ENCODE measurements around the gene DIS3L2. TPM values are rescaled to one million over a fixed set of nuclear protein-coding genes. Genes with fewer than 3 reads are reported as not detected.

DIS3L2 gene
- total RNA-seq, 1 experiment from 2014 or later: 15.8 TPM

DNA sequence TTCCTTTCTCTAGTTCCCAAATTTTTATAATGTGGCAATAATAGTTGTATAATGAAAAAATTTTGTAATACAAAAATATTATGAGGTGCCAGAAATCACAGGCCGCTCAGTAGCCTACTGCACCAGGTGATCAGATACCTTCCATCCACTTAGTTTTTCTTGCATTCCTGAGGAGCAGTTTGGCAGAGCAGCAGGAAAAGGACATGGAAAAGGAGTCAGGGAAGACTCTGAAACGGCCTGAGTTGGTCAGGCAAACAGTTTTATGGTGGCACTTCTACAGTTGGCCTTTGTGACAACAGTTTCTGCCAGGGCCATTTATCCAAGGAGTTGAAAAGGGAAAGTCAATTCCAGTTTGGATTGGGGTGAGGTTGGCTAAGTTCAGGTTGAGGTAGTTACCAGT, 251.7 kb downstream of the DIS3L2 start:
- Histone ChIP-seq H3K4me1 (ENCODE audit: low read length) (peaks cover 9% of the 10 kb centered on the region), H3K79me2 (ENCODE audit: low read length) (no peaks in the 10 kb centered on the region), H3K4me3 (ENCODE audit: low read length) (no peak overlapping the region), H3K4me2 (ENCODE audit: low read depth, low read length, poor library complexity, severe bottlenecking) (no peak overlapping the region), H3K27me3 (ENCODE audit: low read length) (no peaks in the 10 kb centered on the region), H3K36me3 (ENCODE audit: insufficient read depth, low read length) (no peaks in the 10 kb centered on the region), H3K27ac (ENCODE audit: low read length) (no peak overlapping the region), H4K20me1 (ENCODE audit: insufficient read depth, low read depth, low read length) (no peaks in the 10 kb centered on the region), H3K9me2 (replicated peaks; ENCODE audit: insufficient read depth, low read length) (no peaks in the 10 kb centered on the region), H3K9ac (ENCODE audit: low read length) (no peak overlapping the region), H3K9me3 (ENCODE audit: low read length) (no peaks in the 10 kb centered on the region), H2AFZ (ENCODE audit: low read length) (no peak overlapping the region)
- no peak for DNase-seq

DNA sequence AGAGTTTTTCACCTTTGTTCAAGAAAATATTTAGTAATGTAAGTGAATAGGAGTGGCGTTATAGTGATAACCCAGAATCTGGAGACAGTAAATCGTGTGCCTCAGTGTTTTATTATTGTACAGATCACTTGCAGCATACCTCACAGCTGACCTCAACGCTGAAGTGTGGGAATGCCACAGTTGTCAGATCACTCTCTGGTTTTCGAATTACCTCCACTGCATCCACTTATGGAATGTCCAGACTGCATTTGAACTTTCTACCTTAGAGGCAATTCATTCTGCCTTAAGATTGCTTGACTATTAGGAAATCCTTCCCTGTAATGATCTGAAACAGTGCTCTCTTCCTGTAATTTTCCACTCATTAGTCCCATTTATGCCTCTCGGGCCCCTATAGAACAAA, 252.5 kb downstream of the DIS3L2 start:
- no peaks in the 10 kb centered on the region for H3K79me2 ChIP-seq (ENCODE audit: low read length)
- no peaks in the 10 kb centered on the region for H3K9me3 ChIP-seq (ENCODE audit: low read length)
- no peak overlapping the region for H3K27ac ChIP-seq (ENCODE audit: low read length)
- no peaks in the 10 kb centered on the region for H3K9me2 ChIP-seq (replicated peaks; ENCODE audit: insufficient read depth, low read length)
- H3K9ac ChIP-seq (ENCODE audit: low read length): no peak overlapping the region
- H3K4me1 ChIP-seq (ENCODE audit: low read length): peaks cover 10% of the 10 kb centered on the region
- DNase-seq: no peak
- no peaks in the 10 kb centered on the region for H3K36me3 ChIP-seq (ENCODE audit: insufficient read depth, low read length)
- H3K4me2 ChIP-seq (ENCODE audit: low read depth, low read length, poor library complexity, severe bottlenecking): no peak overlapping the region
- H3K27me3 ChIP-seq (ENCODE audit: low read length): no peaks in the 10 kb centered on the region
- H2AFZ ChIP-seq (ENCODE audit: low read length): no peak overlapping the region
- no peaks in the 10 kb centered on the region for H4K20me1 ChIP-seq (ENCODE audit: insufficient read depth, low read depth, low read length)
- H3K4me3 ChIP-seq (ENCODE audit: low read length): no peak overlapping the region

DNA sequence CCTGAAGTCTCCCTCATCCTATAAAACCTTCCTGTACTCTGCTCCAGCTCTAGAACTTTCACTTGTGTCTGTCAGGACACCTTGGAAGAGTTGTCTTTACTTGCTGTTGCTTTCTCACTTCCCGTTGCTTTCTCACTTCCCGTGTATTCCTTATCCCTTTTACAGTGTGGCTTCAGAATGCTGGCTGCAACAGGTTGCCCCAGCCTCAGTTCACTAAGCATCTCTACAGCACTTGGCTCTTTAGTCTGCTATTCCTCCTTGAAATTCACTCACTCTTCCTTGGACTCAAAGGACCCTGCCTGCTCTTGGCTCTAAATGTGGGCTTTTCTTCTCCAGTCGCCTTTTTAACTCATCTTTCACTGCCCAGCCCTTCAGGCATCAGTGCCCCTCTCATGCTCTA, 254.5 kb downstream of the DIS3L2 start:
- Histone ChIP-seq H3K9me2 (replicated peaks; ENCODE audit: insufficient read depth, low read length) (no peaks in the 10 kb centered on the region), H3K4me3 (ENCODE audit: low read length) (no peak overlapping the region), H3K27ac (ENCODE audit: low read length) (no peak overlapping the region), H3K27me3 (ENCODE audit: low read length) (no peaks in the 10 kb centered on the region), H3K9me3 (ENCODE audit: low read length) (no peaks in the 10 kb centered on the region), H3K4me1 (ENCODE audit: low read length) (peaks cover 18% of the 10 kb centered on the region), H3K4me2 (ENCODE audit: low read depth, low read length, poor library complexity, severe bottlenecking) (no peak overlapping the region), H3K9ac (ENCODE audit: low read length) (no peak overlapping the region), H4K20me1 (ENCODE audit: insufficient read depth, low read depth, low read length) (no peaks in the 10 kb centered on the region), H3K79me2 (ENCODE audit: low read length) (no peaks in the 10 kb centered on the region), H2AFZ (ENCODE audit: low read length) (no peak overlapping the region), H3K36me3 (ENCODE audit: insufficient read depth, low read length) (no peaks in the 10 kb centered on the region)
- DNase-seq: no peak

- Histone ChIP-seq H3K9me2 (replicated peaks; ENCODE audit: insufficient read depth, low read length) (no peaks in the 10 kb centered on the region), H3K79me2 (ENCODE audit: low read length) (no peaks in the 10 kb centered on the region), H2AFZ (ENCODE audit: low read length) (no peak overlapping the region), H3K4me1 (ENCODE audit: low read length) (peaks cover 9% of the 10 kb centered on the region), H3K4me2 (ENCODE audit: low read depth, low read length, poor library complexity, severe bottlenecking) (no peak overlapping the region), H3K36me3 (ENCODE audit: insufficient read depth, low read length) (no peaks in the 10 kb centered on the region), H3K9me3 (ENCODE audit: low read length) (no peaks in the 10 kb centered on the region), H3K9ac (ENCODE audit: low read length) (no peak overlapping the region), H3K4me3 (ENCODE audit: low read length) (no peak overlapping the region), H3K27me3 (ENCODE audit: low read length) (no peaks in the 10 kb centered on the region), H4K20me1 (ENCODE audit: insufficient read depth, low read depth, low read length) (no peaks in the 10 kb centered on the region), H3K27ac (ENCODE audit: low read length) (no peak overlapping the region)
- DNase-seq: no peak
Observed at GRCh38 chr2:232218778-232219495, 257.4 kb downstream of the DIS3L2 start.

DNA sequence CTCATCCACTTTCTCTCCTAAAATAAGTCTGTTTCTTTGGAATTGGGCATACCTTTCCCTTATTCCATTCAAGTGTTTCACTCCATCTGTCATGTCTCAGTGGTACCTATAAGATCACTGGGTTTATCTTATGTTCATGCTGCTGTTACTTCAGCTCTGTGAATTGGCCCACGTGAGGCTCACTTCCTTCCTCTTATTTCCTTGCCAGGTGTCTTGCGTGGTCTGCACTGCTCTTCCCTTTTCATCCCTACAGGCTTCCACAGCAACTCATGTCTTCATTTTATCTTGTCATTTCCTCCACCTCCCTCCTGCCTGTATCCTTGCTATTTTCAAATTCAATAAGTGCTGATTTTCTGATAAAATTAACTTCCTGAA, 258.0 kb downstream of the DIS3L2 start:
- DNase-seq: no peak
- no peaks in the 10 kb centered on the region for H3K9me3 ChIP-seq (ENCODE audit: low read length)
- no peaks in the 10 kb centered on the region for H3K36me3 ChIP-seq (ENCODE audit: insufficient read depth, low read length)
- no peak overlapping the region for H3K4me2 ChIP-seq (ENCODE audit: low read depth, low read length, poor library complexity, severe bottlenecking)
- no peaks in the 10 kb centered on the region for H3K79me2 ChIP-seq (ENCODE audit: low read length)
- no peak overlapping the region for H3K4me3 ChIP-seq (ENCODE audit: low read length)
- H3K27ac ChIP-seq (ENCODE audit: low read length): no peak overlapping the region
- H4K20me1 ChIP-seq (ENCODE audit: insufficient read depth, low read depth, low read length): no peaks in the 10 kb centered on the region
- no peak overlapping the region for H3K9ac ChIP-seq (ENCODE audit: low read length)
- H2AFZ ChIP-seq (ENCODE audit: low read length): no peak overlapping the region
- no peaks in the 10 kb centered on the region for H3K27me3 ChIP-seq (ENCODE audit: low read length)
- H3K4me1 ChIP-seq (ENCODE audit: low read length): peaks cover 9% of the 10 kb centered on the region
- H3K9me2 ChIP-seq (replicated peaks; ENCODE audit: insufficient read depth, low read length): no peaks in the 10 kb centered on the region

DNA sequence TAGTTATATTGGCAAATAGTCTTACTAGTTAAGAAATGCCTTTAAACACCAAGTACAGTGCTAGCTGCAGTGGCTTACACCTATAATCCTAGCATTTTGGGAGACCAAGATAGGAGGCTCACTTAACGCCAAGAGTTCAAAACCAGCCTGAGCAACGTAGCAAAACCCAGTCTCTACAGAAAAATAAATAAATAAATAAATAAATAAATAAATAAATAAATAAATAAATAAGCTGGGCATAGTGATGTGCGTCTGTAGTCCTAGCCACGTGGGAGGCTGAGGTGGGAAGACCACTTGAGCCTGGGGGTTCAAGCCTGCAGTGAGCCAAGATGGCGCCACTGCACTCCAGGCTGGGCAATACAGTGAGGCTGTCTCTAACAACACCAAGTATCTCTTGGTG, 258.4 kb downstream of the DIS3L2 start:
- Histone ChIP-seq H3K9ac (ENCODE audit: low read length) (no peak overlapping the region), H3K36me3 (ENCODE audit: insufficient read depth, low read length) (no peaks in the 10 kb centered on the region), H3K79me2 (ENCODE audit: low read length) (no peaks in the 10 kb centered on the region), H3K27ac (ENCODE audit: low read length) (no peak overlapping the region), H3K27me3 (ENCODE audit: low read length) (no peaks in the 10 kb centered on the region), H3K9me2 (replicated peaks; ENCODE audit: insufficient read depth, low read length) (no peaks in the 10 kb centered on the region), H3K4me2 (ENCODE audit: low read depth, low read length, poor library complexity, severe bottlenecking) (no peak overlapping the region), H2AFZ (ENCODE audit: low read length) (no peak overlapping the region), H3K4me3 (ENCODE audit: low read length) (no peak overlapping the region), H3K9me3 (ENCODE audit: low read length) (no peaks in the 10 kb centered on the region), H4K20me1 (ENCODE audit: insufficient read depth, low read depth, low read length) (no peaks in the 10 kb centered on the region), H3K4me1 (ENCODE audit: low read length) (peaks cover 9% of the 10 kb centered on the region)
- DNase-seq: no peak

DNA sequence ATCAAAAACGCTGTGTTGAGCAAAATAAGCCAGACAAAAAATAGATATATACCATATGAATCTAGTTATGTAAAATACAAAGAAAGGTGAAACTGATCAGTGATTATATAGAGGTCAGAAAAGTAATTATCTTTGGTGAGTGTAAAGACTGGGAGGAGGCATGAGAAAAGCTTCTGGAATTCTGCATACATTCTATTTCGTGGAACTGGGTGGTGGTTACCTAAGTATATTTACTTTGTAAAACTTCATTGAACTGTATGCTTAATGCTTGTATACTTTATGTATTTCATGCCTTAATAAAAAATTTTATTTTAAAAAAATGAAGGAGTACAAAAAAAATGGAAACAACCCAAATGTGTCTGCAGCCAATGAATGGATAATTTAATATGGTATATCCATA, 263.9 kb downstream of the DIS3L2 start:
- Histone ChIP-seq H3K27me3 (ENCODE audit: low read length) (no peaks in the 10 kb centered on the region), H3K79me2 (ENCODE audit: low read length) (no peaks in the 10 kb centered on the region), H3K36me3 (ENCODE audit: insufficient read depth, low read length) (no peaks in the 10 kb centered on the region), H3K9ac (ENCODE audit: low read length) (no peak overlapping the region), H3K9me3 (ENCODE audit: low read length) (no peaks in the 10 kb centered on the region), H3K27ac (ENCODE audit: low read length) (no peak overlapping the region), H3K4me3 (ENCODE audit: low read length) (no peak overlapping the region), H2AFZ (ENCODE audit: low read length) (no peak overlapping the region), H4K20me1 (ENCODE audit: insufficient read depth, low read depth, low read length) (0 out of 2 replicates have a peak, but pooled peaks cover 5% of the 10 kb centered on the region), H3K9me2 (replicated peaks; ENCODE audit: insufficient read depth, low read length) (no peaks in the 10 kb centered on the region), H3K4me2 (ENCODE audit: low read depth, low read length, poor library complexity, severe bottlenecking) (no peak overlapping the region), H3K4me1 (ENCODE audit: low read length) (no peaks in the 10 kb centered on the region)
- no peak for DNase-seq

GRCh38 chr2:232225895-232226294, 264.4 kb downstream of the DIS3L2 start:
- H3K27me3 ChIP-seq (ENCODE audit: low read length): no peaks in the 10 kb centered on the region
- no peaks in the 10 kb centered on the region for H3K9me3 ChIP-seq (ENCODE audit: low read length)
- no peaks in the 10 kb centered on the region for H3K79me2 ChIP-seq (ENCODE audit: low read length)
- H3K4me1 ChIP-seq (ENCODE audit: low read length): no peaks in the 10 kb centered on the region
- no peak overlapping the region for H3K9ac ChIP-seq (ENCODE audit: low read length)
- no peak for DNase-seq
- H3K9me2 ChIP-seq (replicated peaks; ENCODE audit: insufficient read depth, low read length): no peaks in the 10 kb centered on the region
- no peak overlapping the region for H3K27ac ChIP-seq (ENCODE audit: low read length)
- H3K36me3 ChIP-seq (ENCODE audit: insufficient read depth, low read length): no peaks in the 10 kb centered on the region
- H2AFZ ChIP-seq (ENCODE audit: low read length): no peak overlapping the region
- H3K4me3 ChIP-seq (ENCODE audit: low read length): no peak overlapping the region
- H3K4me2 ChIP-seq (ENCODE audit: low read depth, low read length, poor library complexity, severe bottlenecking): no peak overlapping the region
- 0 out of 2 replicates have a peak, but pooled peaks cover 5% of the 10 kb centered on the region for H4K20me1 ChIP-seq (ENCODE audit: insufficient read depth, low read depth, low read length)

Data from Karpas-422 (cell line).